ENCODE results near the gene SSH2.

The SSH2 gene

GRCh38 chr17:29590411-29591145 is 339.4 kb downstream of the SSH2 start:
- H3K36me3 ChIP-seq, result no peaks in the 10 kb centered on the region
- H3K9me3 ChIP-seq, result no peaks in the 10 kb centered on the region
- DNase-seq, result no peak
- no peaks in the 10 kb centered on the region for H3K27me3 ChIP-seq
- peaks cover 0 to 69% (median 63%) of the 10 kb centered on the region in 4 donors for H3K4me1 ChIP-seq
- intact Hi-C loops (cut with DNase I; ENCODE audit: low total_unique reads), result loop anchor here (10.0 kb wide), 1 partner anchor 766 kb away; no protein-coding TSS in a partner anchor
- peak overlapping the region; percentile 77 to 86 for H3K27ac ChIP-seq
- H3K4me3 ChIP-seq, result peak overlapping the region; percentile 74
- TF ChIP-seq CTCF (IDR thresholded peaks at IDR 0.05), result no peak

DNA sequence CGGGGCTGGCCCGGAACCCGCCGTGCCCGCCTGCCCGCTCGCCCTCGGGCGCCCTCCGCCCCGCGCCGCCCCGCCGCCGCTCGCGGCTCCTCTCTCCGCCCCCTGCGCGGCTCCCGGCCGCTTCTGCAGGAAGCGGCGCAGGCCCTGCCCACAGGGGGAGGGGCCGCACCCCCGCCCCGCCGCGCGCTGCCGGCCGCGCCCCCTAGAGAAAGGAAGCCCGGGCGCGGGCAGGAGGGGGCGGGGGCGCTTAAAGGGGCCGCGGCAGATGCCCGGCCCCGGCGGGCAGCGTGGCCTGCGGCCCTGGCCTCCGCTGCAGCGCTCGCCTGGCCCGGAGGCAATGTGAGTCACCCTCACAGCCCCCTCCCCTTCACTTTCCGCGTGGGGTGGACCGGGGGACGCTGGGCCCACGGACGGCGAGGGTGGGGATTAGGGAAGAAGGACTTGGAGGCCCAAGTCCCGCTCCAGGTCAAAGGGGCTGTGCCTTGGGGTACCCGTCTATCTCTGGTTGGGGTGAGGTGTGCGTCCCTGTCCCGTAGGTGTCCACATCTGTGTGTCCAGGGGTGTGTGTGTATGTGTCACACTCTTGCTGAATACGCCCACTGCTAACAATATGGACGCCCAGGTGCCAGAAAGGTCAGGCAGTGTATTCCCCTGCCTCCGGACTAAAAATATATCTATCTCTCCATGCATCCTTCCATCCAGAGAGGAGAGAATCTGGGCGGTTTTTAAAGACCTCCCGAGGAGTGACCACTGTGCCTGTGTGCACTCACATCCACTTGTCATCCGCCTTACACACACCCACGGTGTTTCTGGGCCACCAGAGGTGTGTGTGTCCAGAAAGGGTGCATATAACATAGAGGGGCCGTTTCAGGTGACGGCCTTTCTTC is 340.3 kb downstream of the SSH2 start, which contains the start of gene GIT1:
GIT1 (minus strand) TSS at position 125 of the 887 bp plus-strand sequence. CDS start 270 bp downstream, outside the sequence.
- H3K27ac ChIP-seq, result peak within 1 kb of the TSS; percentile 84 to 86
- intact Hi-C loops (cut with DNase I; ENCODE audit: low total_unique reads), result loop anchor here (10.0 kb wide), 1 partner anchor 765 kb away; no protein-coding TSS in a partner anchor

DNA sequence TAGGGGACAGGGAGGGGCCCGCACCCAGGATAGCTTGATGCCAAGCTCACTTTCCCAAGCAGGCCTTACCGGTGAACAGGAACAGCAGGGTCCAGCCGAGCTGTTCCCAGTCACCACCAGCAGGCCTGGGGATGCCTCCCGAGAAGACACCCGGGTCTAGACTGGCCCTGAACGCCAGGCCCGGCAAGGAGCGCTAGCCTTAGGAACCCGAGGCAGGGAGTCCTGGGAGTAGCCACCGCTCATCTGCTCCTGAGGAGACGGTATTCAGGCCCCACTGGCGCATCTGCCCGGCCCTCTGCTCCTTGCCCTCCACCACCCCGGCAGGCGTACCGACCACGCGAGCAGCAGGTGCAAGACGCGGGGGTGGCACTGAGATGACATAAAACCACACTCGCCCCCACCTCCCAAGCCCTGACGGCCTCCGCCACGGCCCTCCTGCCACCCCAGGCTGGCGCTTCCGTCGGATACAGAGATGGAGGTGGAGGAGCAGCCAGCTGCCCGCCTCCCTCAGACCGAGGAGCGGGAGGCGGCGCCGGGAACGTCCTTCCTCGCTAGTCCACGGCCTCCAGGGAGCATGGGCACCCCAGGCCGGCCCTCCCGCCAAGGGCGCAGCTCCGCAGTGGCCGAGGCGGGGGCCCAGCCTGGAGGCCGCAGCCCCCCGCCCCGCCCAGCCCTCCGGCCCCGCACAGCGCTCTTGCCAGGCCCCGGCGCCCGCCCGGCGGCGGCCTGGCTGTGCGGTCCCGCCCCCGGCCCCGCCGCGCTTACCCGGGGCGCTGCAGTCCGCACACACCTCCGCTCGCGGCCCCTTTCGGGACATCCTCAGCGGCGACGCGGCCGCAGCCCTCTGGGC is 341.2 kb downstream of the SSH2 start:
- intact Hi-C loops (cut with DNase I; ENCODE audit: low total_unique reads), result no loop called here
- H3K4me1 ChIP-seq, result peaks cover 0 to 76% (median 69%) of the 10 kb centered on the region in 4 donors
- peak overlapping the region; percentile 74 to 93 for H3K4me3 ChIP-seq
- H3K36me3 ChIP-seq, result no peaks in the 10 kb centered on the region
- no peaks in the 10 kb centered on the region for H3K27me3 ChIP-seq
- DNase-seq, result no peak
- no peak for TF ChIP-seq CTCF (IDR thresholded peaks at IDR 0.05)
- peak overlapping the region; percentile 78 to 84 for H3K27ac ChIP-seq
- no peaks in the 10 kb centered on the region for H3K9me3 ChIP-seq

More for the DNA sequence above, 340.3 kb downstream of the SSH2 start, which contains the start of gene GIT1:
- Histone ChIP-seq H3K4me1 (peaks cover 0 to 76% (median 70%) of the 10 kb centered on the region in 4 donors), H3K27me3 (no peaks in the 10 kb centered on the region), H3K36me3 (no peaks in the 10 kb centered on the region), H3K9me3 (no peaks in the 10 kb centered on the region), H3K4me3 (peak within 1 kb of the TSS; percentile 74 to 93)
- DNase-seq, result peak; percentile 82 to 92
- TF ChIP-seq CTCF (IDR thresholded peaks at IDR 0.05), result peak in 1 of 2 experiments; percentile 14

DNA sequence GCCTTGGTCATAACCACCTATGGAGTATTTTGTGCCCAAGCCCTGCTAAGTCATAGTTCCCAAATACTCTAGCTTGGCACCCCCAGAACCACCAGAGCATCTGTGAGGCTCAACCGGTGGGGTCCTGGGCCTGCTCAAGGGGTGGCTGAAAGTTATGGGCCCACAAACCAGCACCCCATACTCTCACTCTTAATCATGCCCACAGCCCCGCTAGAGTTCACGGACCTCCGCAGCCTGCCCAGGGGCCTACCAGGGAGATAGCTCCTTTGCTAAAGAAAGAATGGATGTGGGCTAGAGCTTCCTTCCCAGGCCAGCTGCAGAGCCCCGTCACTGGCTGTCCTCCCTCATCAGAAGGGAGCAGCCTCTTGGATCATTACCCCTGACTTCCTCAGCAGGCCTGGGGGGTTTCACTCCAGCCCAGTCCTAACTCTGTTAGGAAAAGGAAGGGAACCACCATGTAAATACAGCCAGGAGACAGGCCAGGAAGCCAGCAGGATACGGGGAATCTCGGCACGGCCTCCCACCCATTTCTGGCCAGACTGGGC is 341.9 kb downstream of the SSH2 start:
- no peak for DNase-seq
- Histone ChIP-seq H3K4me1 (peaks cover 0 to 76% (median 67%) of the 10 kb centered on the region in 4 donors), H3K27me3 (no peaks in the 10 kb centered on the region), H3K36me3 (peaks cover 0 to 6% (median 0%) of the 10 kb centered on the region in 3 donors), H3K27ac (peak overlapping the region; percentile 78 to 84), H3K4me3 (peak overlapping the region; percentile 74 to 93), H3K9me3 (no peaks in the 10 kb centered on the region)
- TF ChIP-seq CTCF (IDR thresholded peaks at IDR 0.05), result no peak
- intact Hi-C loops (cut with DNase I; ENCODE audit: low total_unique reads), result no loop called here

Measured in tibial artery (tissue), 4 donors.